GM23338 (cell line): ENCODE results near the gene MRNIP.

ENCODE experiments used
- CTCF ChIP-seq, 2 experiments: fragments of 200-600 bp in 1 of 2; sonication (generic) in 1 of 2; conservative IDR thresholded peaks; 2 replicates each; pipeline versions ENCODE4 v1.5.1 to v1.6.1; 2016 to 2017; ENCODE audit warnings: antibody characterized with exemption in 2 of 2, low read depth in 2 of 2, mild to moderate bottlenecking in 2 of 2, moderate library complexity in 1 of 2
- EZH2 ChIP-seq: fragments of 200-600 bp; sonication (generic); IDR thresholded peaks from one replicate; pipeline ENCODE4 v1.8.0; 2017; ENCODE audit warnings: antibody characterized with exemption, mild to moderate bottlenecking, low read depth; ENCODE audit not compliant: unreplicated experiment
- EZH2phosphoT487 ChIP-seq: fragments of 200-600 bp; sonication (generic); IDR thresholded peaks from one replicate; pipeline ENCODE4 v1.8.1; 2018; ENCODE audit warnings: antibody characterized with exemption; ENCODE audit not compliant: unreplicated experiment
- NANOG ChIP-seq: IDR thresholded peaks from 2 replicates; pipeline ENCODE4 v1.6.1; 2016; ENCODE audit warnings: antibody characterized with exemption, borderline replicate concordance
- POLR2AphosphoS5 ChIP-seq: IDR thresholded peaks from 2 replicates; pipeline ENCODE4 v1.6.1; 2016; ENCODE audit warnings: antibody characterized with exemption, low read depth
- REST ChIP-seq: IDR thresholded peaks from one replicate; pipeline ENCODE4 v1.6.1; 2018; ENCODE audit warnings: antibody characterized with exemption; ENCODE audit not compliant: unreplicated experiment

GRCh38 chr5:179833056-179833708 lies 25.4 kb downstream of the MRNIP start:
- TF ChIP-seq REST (no peak), CTCF (conservative IDR thresholded peaks at IDR 0.05; ENCODE audit: low read depth in 2 of 2) (no peak), EZH2 (no peak), EZH2phosphoT487 (no peak), NANOG (no peak), POLR2AphosphoS5 (0 out of 2 replicates have a peak, but pooled peaks have one; percentile 22)
